Lower leg skin (tissue), 3 donors: Measurements from ENCODE around the gene CDKL5.

Experiments
- POLR2A ChIP-seq, 2 donors: fragments of 450-650 bp; IDR thresholded peaks; one replicate each; pipeline ENCODE4 v1.6.1; 2016 to 2017; ENCODE audit warnings: antibody characterized with exemption in 2 of 2, mild to moderate bottlenecking in 1 of 2, moderate library complexity in 1 of 2
- TF ChIP-seq, protein P1 (sequence below), 3 donors: fragments of 450-650 bp; IDR thresholded peaks; one replicate each; pipeline ENCODE4 v1.5.1; 2016; ENCODE audit warnings: antibody characterized with exemption in 3 of 3, mild to moderate bottlenecking in 3 of 3, moderate library complexity in 2 of 3

DNA sequence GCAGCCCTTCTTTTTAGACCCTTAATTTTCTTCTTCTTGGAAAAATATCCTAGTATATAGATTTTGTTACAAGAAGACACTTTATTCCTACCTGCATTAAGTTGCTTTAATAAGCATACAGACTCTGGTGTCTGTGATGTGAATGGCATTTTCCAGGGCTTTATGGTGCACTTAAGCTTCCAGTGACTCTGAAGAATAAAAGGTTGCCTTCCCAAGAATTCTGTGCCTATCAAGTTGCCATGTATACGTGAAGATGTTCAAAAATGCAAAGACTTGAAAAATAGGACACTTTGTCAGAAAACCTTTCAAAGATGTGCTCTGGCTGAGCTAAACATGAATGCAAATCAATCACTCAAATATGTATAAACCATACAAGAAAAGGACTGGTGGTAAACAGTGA is 135.6 kb downstream of the CDKL5 start:
- TF ChIP-seq, protein P1, sequence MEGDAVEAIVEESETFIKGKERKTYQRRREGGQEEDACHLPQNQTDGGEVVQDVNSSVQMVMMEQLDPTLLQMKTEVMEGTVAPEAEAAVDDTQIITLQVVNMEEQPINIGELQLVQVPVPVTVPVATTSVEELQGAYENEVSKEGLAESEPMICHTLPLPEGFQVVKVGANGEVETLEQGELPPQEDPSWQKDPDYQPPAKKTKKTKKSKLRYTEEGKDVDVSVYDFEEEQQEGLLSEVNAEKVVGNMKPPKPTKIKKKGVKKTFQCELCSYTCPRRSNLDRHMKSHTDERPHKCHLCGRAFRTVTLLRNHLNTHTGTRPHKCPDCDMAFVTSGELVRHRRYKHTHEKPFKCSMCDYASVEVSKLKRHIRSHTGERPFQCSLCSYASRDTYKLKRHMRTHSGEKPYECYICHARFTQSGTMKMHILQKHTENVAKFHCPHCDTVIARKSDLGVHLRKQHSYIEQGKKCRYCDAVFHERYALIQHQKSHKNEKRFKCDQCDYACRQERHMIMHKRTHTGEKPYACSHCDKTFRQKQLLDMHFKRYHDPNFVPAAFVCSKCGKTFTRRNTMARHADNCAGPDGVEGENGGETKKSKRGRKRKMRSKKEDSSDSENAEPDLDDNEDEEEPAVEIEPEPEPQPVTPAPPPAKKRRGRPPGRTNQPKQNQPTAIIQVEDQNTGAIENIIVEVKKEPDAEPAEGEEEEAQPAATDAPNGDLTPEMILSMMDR (IDR thresholded peaks at IDR 0.05), result no peak
- no peak for TF ChIP-seq POLR2A (IDR thresholded peaks at IDR 0.05)
